HEK293 (cell line): ENCODE measurements around the gene GNAS.

Source experiments
- CTCF ChIA-PET: fragments of 350-600 bp; formaldehyde crosslinking; extraction: SDS; loops from one replicate; lab custom pipeline; 2021; ENCODE audit warnings: antibody characterized with exemption; lab: Yijun Ruan, JAX
- POLR2A ChIA-PET: fragments of 300-600 bp; formaldehyde crosslinking; extraction: SDS; loops from one replicate; lab custom pipeline; 2020; ENCODE audit warnings: antibody characterized with exemption, inconsistent platforms; lab: Yijun Ruan, JAX
- H3K27ac ChIP-seq: fragments of 200-500 bp; sonication (Bioruptor generic); 2 replicates; pipeline ENCODE4 v1.5.1; 2014; ENCODE audit warnings: low read depth, low read length, control low read depth, inconsistent platforms; ENCODE audit errors: extremely low read depth
- H3K36me3 ChIP-seq, 2 experiments: fragments of 200-500 bp in 1 of 2; sonication (Bioruptor generic) in 1 of 2; 1 replicate in 1 of 2; 2 replicates in 1 of 2; pipeline ENCODE4 v1.5.1; 2014 to 2017; ENCODE audit warnings: inconsistent platforms in 2 of 2, low read length in 2 of 2; ENCODE audit not compliant: control insufficient read depth in 2 of 2, insufficient read depth in 1 of 2
- H3K4me1 ChIP-seq: fragments of 200-500 bp; sonication (Bioruptor generic); 2 replicates; pipeline ENCODE4 v1.5.1; 2014; ENCODE audit warnings: mild to moderate bottlenecking, low read length, inconsistent platforms; ENCODE audit not compliant: control insufficient read depth, insufficient read depth
- H3K4me3 ChIP-seq: 2 replicates; pipeline ENCODE4 v1.5.1; 2011; ENCODE audit warnings: low read depth, mild to moderate bottlenecking, control low read depth, low read length, moderate library complexity
- H3K9me3 ChIP-seq: fragments of 200-500 bp; sonication (Bioruptor generic); 2 replicates; pipeline ENCODE4 v1.5.1; 2014; ENCODE audit warnings: low read depth, low read length, inconsistent platforms; ENCODE audit not compliant: control insufficient read depth, insufficient read depth
- GFI1B ChIP-seq: fragments of 450-650 bp; formaldehyde crosslinking; IDR thresholded peaks from 2 replicates; pipeline ENCODE4 v1.5.1; 2016; ENCODE audit warnings: missing biosample characterization, missing genetic modification characterization
- OSR2 ChIP-seq: fragments of 450-650 bp; formaldehyde crosslinking; IDR thresholded peaks from 2 replicates; pipeline ENCODE4 v1.5.1; 2016; ENCODE audit warnings: missing biosample characterization, missing genetic modification characterization
- ZBTB17 ChIP-seq: fragments of 450-650 bp; formaldehyde crosslinking; IDR thresholded peaks from 2 replicates; pipeline ENCODE4 v1.5.1; 2016; ENCODE audit warnings: missing biosample characterization, missing genetic modification characterization
- ZBTB48 ChIP-seq: fragments of 450-650 bp; formaldehyde crosslinking; IDR thresholded peaks from 2 replicates; pipeline ENCODE4 v1.5.1; 2016; ENCODE audit warnings: missing biosample characterization, missing genetic modification characterization
- ZIC2 ChIP-seq: fragments of 450-650 bp; formaldehyde crosslinking; IDR thresholded peaks from 2 replicates; pipeline ENCODE4 v1.5.1; 2016; ENCODE audit warnings: missing biosample characterization, missing genetic modification characterization
- ZNF114 ChIP-seq: fragments of 450-650 bp; formaldehyde crosslinking; IDR thresholded peaks from 2 replicates; pipeline ENCODE4 v1.5.0; 2017; ENCODE audit warnings: missing biosample characterization, missing genetic modification characterization
- ZNF133 ChIP-seq: fragments of 450-650 bp; formaldehyde crosslinking; IDR thresholded peaks from 2 replicates; pipeline ENCODE4 v1.5.1; 2016; ENCODE audit warnings: missing biosample characterization, missing genetic modification characterization
- ZNF138 ChIP-seq: fragments of 450-650 bp; formaldehyde crosslinking; IDR thresholded peaks from 2 replicates; pipeline ENCODE4 v1.5.1; 2016; ENCODE audit warnings: missing biosample characterization, missing genetic modification characterization, borderline replicate concordance
- ZNF155 ChIP-seq: fragments of 450-650 bp; formaldehyde crosslinking; IDR thresholded peaks from 2 replicates; pipeline ENCODE4 v1.5.1; 2016; ENCODE audit warnings: missing biosample characterization, missing genetic modification characterization
- ZNF174 ChIP-seq: fragments of 450-650 bp; formaldehyde crosslinking; IDR thresholded peaks from 2 replicates; pipeline ENCODE4 v1.5.0; 2017; ENCODE audit warnings: missing biosample characterization, mild to moderate bottlenecking, missing genetic modification characterization
- ZNF19 ChIP-seq: fragments of 450-650 bp; formaldehyde crosslinking; IDR thresholded peaks from 2 replicates; pipeline ENCODE4; 2016; ENCODE audit warnings: missing biosample characterization, missing genetic modification characterization, low read depth
- ZNF37A ChIP-seq: fragments of 450-650 bp; IDR thresholded peaks from 2 replicates; pipeline ENCODE4 v1.5.1; 2018; ENCODE audit warnings: missing biosample characterization, missing genetic modification characterization
- ZNF501 ChIP-seq: fragments of 450-650 bp; formaldehyde crosslinking; IDR thresholded peaks from 2 replicates; pipeline ENCODE4 v1.5.1; 2016; ENCODE audit warnings: missing biosample characterization, missing genetic modification characterization
- ZNF510 ChIP-seq: fragments of 450-650 bp; formaldehyde crosslinking; IDR thresholded peaks from 2 replicates; pipeline ENCODE4 v1.5.1; 2018; ENCODE audit warnings: mild to moderate bottlenecking, missing genetic modification characterization, missing biosample characterization; ENCODE audit not compliant: insufficient replicate concordance
- ZNF521 ChIP-seq: fragments of 450-650 bp; formaldehyde crosslinking; IDR thresholded peaks from 2 replicates; pipeline ENCODE4 v1.5.1; 2017; ENCODE audit warnings: missing biosample characterization, mild to moderate bottlenecking, missing genetic modification characterization
- ZNF544 ChIP-seq: fragments of 450-650 bp; formaldehyde crosslinking; IDR thresholded peaks from 2 replicates; pipeline ENCODE4 v1.5.0; 2017; ENCODE audit warnings: missing biosample characterization, missing genetic modification characterization
- ZNF561 ChIP-seq: fragments of 450-650 bp; IDR thresholded peaks from 2 replicates; pipeline ENCODE4 v1.5.1; 2018; ENCODE audit warnings: missing biosample characterization, missing genetic modification characterization, borderline replicate concordance
- ZNF670 ChIP-seq: fragments of 450-650 bp; formaldehyde crosslinking; IDR thresholded peaks from 2 replicates; pipeline ENCODE4 v1.5.1; 2016; ENCODE audit warnings: missing biosample characterization, missing genetic modification characterization, low read depth
- ZNF701 ChIP-seq: fragments of 450-650 bp; formaldehyde crosslinking; IDR thresholded peaks from 2 replicates; pipeline ENCODE4 v1.5.1; 2016; ENCODE audit warnings: missing biosample characterization, missing genetic modification characterization
- TF ChIP-seq, protein P1 (sequence below): fragments of 450-650 bp; formaldehyde crosslinking; IDR thresholded peaks from 2 replicates; pipeline ENCODE4 v1.5.1; 2016; ENCODE audit warnings: missing biosample characterization, missing genetic modification characterization
- TF ChIP-seq, protein P2 (sequence below): IDR thresholded peaks from 2 replicates; pipeline ENCODE4 v1.6.1; 2011; ENCODE audit warnings: mild to moderate bottlenecking, low read depth, low read length, borderline replicate concordance
- TF ChIP-seq, protein P3 (sequence below): fragments of 450-650 bp; formaldehyde crosslinking; IDR thresholded peaks from 2 replicates; pipeline ENCODE4 v1.5.1; 2017; ENCODE audit warnings: missing biosample characterization, missing genetic modification characterization

The GNAS gene

DNA sequence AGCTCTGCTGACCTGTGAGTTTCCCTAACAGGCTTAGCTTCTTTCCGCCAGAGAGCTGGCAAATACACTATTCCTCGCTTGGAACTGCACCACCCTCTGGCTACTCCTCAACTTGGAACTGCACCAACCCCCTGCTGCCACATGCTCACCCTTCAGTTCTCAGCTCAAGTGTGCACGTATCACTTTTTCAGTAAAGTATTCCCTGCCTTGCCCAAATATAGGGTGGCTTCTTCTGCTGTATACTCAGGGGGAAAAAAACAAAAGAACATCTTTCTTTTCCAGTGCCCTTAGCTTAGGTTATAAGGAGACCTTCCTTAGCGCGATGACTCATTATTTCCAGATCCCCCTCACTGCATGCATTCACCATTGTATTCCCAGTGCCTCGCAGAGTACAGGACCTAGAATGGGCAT, 23.0 kb upstream of the GNAS start:
- CTCF ChIA-PET: interaction anchor here (0.6 kb wide), 1 partner anchor 664 kb away, joined by 3 read pairs; no protein-coding TSS in a partner anchor
- no peak overlapping the region for H3K4me3 ChIP-seq

DNA sequence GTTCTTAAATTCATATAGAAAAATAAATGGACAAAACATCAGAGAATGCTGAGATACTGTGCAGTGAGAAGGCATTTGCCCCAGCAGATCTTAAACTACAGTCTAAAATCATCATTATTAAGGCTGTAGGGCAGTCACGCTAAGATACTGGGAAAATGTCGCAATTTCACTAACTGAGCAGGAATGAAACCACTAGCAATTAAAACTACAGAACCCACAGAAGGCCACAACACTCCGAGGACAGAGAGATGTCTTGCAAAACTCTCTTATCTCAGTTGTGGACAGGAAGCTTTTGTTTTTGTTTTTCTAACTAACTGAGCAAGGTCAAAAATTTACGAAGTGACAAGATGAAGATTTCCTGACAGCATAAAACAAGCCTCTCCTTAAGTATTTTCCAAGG, 20.1 kb upstream of the GNAS start:
- Histone ChIP-seq H3K4me1 (no peaks in the 10 kb centered on the region), H3K27ac (no peak overlapping the region), H3K9me3 (no peaks in the 10 kb centered on the region), H3K4me3 (no peak overlapping the region), H3K36me3 (peaks cover 5 to 31% of the 10 kb centered on the region in 2 experiments; a peak in 2 of 3 replicates)
- no peak for TF ChIP-seq ZNF521 (tag by site-specific recombination)
- TF ChIP-seq, protein P1, sequence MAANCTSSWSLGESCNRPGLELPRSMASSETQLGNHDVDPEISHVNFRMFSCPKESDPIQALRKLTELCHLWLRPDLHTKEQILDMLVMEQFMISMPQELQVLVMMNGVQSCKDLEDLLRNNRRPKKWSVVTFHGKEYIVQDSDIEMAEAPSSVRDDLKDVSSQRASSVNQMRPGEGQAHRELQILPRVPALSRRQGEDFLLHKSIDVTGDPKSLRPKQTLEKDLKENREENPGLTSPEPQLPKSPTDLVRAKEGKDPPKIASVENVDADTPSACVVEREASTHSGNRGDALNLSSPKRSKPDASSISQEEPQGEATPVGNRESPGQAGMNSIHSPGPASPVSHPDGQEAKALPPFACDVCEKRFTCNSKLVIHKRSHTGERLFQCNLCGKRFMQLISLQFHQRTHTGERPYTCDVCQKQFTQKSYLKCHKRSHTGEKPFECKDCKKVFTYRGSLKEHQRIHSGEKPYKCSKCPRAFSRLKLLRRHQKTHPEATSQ (tag by site-specific recombination): no peak
- no peak for TF ChIP-seq GFI1B (tag by site-specific recombination)
- no peak for TF ChIP-seq OSR2 (tag by site-specific recombination)
- POLR2A ChIA-PET: no interaction called here
- CTCF ChIA-PET: no interaction called here

More for the DNA sequence above, 23.0 kb upstream of the GNAS start:
- TF ChIP-seq ZNF501 (tag by site-specific recombination) (no peak), ZNF510 (tag by site-specific recombination) (no peak), ZNF19 (tag by site-specific recombination) (no peak), GFI1B (tag by site-specific recombination) (no peak), ZIC2 (no peak), ZNF174 (tag by site-specific recombination) (no peak), ZNF561 (no peak), ZNF133 (tag by site-specific recombination) (no peak), ZNF544 (tag by site-specific recombination) (no peak), ZNF138 (tag by site-specific recombination) (no peak), ZNF701 (tag by site-specific recombination) (no peak), ZNF670 (tag by site-specific recombination) (no peak), ZBTB17 (no peak), ZBTB48 (tag by site-specific recombination) (no peak), ZNF37A (tag by site-specific recombination) (no peak), ZNF114 (no peak), ZNF155 (no peak)
- TF ChIP-seq, protein P2, sequence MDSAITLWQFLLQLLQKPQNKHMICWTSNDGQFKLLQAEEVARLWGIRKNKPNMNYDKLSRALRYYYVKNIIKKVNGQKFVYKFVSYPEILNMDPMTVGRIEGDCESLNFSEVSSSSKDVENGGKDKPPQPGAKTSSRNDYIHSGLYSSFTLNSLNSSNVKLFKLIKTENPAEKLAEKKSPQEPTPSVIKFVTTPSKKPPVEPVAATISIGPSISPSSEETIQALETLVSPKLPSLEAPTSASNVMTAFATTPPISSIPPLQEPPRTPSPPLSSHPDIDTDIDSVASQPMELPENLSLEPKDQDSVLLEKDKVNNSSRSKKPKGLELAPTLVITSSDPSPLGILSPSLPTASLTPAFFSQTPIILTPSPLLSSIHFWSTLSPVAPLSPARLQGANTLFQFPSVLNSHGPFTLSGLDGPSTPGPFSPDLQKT: no peak
- TF ChIP-seq, protein P3, sequence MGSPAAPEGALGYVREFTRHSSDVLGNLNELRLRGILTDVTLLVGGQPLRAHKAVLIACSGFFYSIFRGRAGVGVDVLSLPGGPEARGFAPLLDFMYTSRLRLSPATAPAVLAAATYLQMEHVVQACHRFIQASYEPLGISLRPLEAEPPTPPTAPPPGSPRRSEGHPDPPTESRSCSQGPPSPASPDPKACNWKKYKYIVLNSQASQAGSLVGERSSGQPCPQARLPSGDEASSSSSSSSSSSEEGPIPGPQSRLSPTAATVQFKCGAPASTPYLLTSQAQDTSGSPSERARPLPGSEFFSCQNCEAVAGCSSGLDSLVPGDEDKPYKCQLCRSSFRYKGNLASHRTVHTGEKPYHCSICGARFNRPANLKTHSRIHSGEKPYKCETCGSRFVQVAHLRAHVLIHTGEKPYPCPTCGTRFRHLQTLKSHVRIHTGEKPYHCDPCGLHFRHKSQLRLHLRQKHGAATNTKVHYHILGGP: no peak
- H3K4me1 ChIP-seq: no peaks in the 10 kb centered on the region
- POLR2A ChIA-PET: interaction anchor here (0.6 kb wide), 1 partner anchor 181 kb away, joined by 3 read pairs; no protein-coding TSS in a partner anchor
- no peaks in the 10 kb centered on the region for H3K9me3 ChIP-seq
- peaks cover 5 to 43% of the 10 kb centered on the region in 2 experiments; a peak in 2 of 3 replicates for H3K36me3 ChIP-seq
- no peak overlapping the region for H3K27ac ChIP-seq
